CD1c-positive myeloid dendritic cell (primary cell): ENCODE measurements around the gene C11orf52.

ENCODE experiments used
- DNase-seq: peaks from one replicate; pipeline ENCODE4 v3.0.0-alpha.2; 2016; ENCODE audit errors: extremely low spot score

C11orf52 gene

GRCh38 chr11:111938687-111939160 is 20.0 kb downstream of the C11orf52 start:
- peak; percentile 84 for DNase-seq

- DNase-seq = no peak
Observed at GRCh38 chr11:111939836-111940604, 21.3 kb downstream of the C11orf52 start.

- DNase-seq = no peak
Observed at GRCh38 chr11:111941963-111942362, 23.2 kb downstream of the C11orf52 start.

GRCh38 chr11:111942829-111943228 is 24.1 kb downstream of the C11orf52 start:
- no peak for DNase-seq

- no peak for DNase-seq
Observed at GRCh38 chr11:111944139-111944538, 25.4 kb downstream of the C11orf52 start.

- DNase-seq = peak; percentile 47
Observed at GRCh38 chr11:111944651-111945051, 25.9 kb downstream of the C11orf52 start.

- DNase-seq = no peak
Observed at GRCh38 chr11:111945198-111945597, 26.5 kb downstream of the C11orf52 start.

- no peak for DNase-seq
Observed at GRCh38 chr11:111946499-111946898, 27.8 kb downstream of the C11orf52 start.

- DNase-seq = no peak
Observed at GRCh38 chr11:111947143-111947542, 28.4 kb downstream of the C11orf52 start.

GRCh38 chr11:111949519-111950426 is 31.1 kb downstream of the C11orf52 start:
- no peak for DNase-seq

GRCh38 chr11:111951565-111951964 is 32.9 kb downstream of the C11orf52 start:
- DNase-seq = no peak

- DNase-seq = no peak
Observed at GRCh38 chr11:111954154-111954553, 35.4 kb downstream of the C11orf52 start.

- no peak for DNase-seq
Observed at GRCh38 chr11:111957663-111958444, 39.1 kb downstream of the C11orf52 start.

- DNase-seq = no peak
Observed at GRCh38 chr11:111960916-111961315, 42.2 kb downstream of the C11orf52 start.

GRCh38 chr11:111961389-111962300 is 42.9 kb downstream of the C11orf52 start:
- no peak for DNase-seq

GRCh38 chr11:111963931-111964340 is 45.2 kb downstream of the C11orf52 start:
- no peak for DNase-seq

- no peak for DNase-seq
Observed at GRCh38 chr11:111966678-111967077, 48.0 kb downstream of the C11orf52 start.

- DNase-seq = no peak
Observed at GRCh38 chr11:111967649-111968048, 48.9 kb downstream of the C11orf52 start.

- DNase-seq = no peak
Observed at GRCh38 chr11:111969344-111969743, 50.6 kb downstream of the C11orf52 start.

GRCh38 chr11:111974446-111974845 is 55.7 kb downstream of the C11orf52 start:
- no peak for DNase-seq
